ENCODE data around the gene P4HA1. TPM values are rescaled to one million over a fixed set of nuclear protein-coding genes. Genes with fewer than 3 reads are reported as not detected.

Gene P4HA1
- total and polyA plus RNA-seq, 9 of the 15 experiments (the other 6 are each of a cell fraction or from before 2014, with no cell fraction given): 20.2 to 177 (median 28.6) TPM

- TF ChIP-seq, protein P1, sequence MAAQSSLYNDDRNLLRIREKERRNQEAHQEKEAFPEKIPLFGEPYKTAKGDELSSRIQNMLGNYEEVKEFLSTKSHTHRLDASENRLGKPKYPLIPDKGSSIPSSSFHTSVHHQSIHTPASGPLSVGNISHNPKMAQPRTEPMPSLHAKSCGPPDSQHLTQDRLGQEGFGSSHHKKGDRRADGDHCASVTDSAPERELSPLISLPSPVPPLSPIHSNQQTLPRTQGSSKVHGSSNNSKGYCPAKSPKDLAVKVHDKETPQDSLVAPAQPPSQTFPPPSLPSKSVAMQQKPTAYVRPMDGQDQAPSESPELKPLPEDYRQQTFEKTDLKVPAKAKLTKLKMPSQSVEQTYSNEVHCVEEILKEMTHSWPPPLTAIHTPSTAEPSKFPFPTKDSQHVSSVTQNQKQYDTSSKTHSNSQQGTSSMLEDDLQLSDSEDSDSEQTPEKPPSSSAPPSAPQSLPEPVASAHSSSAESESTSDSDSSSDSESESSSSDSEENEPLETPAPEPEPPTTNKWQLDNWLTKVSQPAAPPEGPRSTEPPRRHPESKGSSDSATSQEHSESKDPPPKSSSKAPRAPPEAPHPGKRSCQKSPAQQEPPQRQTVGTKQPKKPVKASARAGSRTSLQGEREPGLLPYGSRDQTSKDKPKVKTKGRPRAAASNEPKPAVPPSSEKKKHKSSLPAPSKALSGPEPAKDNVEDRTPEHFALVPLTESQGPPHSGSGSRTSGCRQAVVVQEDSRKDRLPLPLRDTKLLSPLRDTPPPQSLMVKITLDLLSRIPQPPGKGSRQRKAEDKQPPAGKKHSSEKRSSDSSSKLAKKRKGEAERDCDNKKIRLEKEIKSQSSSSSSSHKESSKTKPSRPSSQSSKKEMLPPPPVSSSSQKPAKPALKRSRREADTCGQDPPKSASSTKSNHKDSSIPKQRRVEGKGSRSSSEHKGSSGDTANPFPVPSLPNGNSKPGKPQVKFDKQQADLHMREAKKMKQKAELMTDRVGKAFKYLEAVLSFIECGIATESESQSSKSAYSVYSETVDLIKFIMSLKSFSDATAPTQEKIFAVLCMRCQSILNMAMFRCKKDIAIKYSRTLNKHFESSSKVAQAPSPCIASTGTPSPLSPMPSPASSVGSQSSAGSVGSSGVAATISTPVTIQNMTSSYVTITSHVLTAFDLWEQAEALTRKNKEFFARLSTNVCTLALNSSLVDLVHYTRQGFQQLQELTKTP (IDR thresholded peaks at IDR 0.05; ENCODE audit: low read depth in 1 of 2, partially characterized antibody in 2 of 2): peak; percentile 60 to 99
- TF ChIP-seq POU5F1 (IDR thresholded peaks at IDR 0.05; ENCODE audit: borderline replicate concordance, low read depth, low read length, partially characterized antibody) (peak; percentile 89), SREBF1 (IDR thresholded peaks at IDR 0.05; ENCODE audit: borderline replicate concordance, low read depth, low read length) (no peak), RCOR1 (IDR thresholded peaks at IDR 0.05; ENCODE audit: borderline replicate concordance in 1 of 2, low read depth in 2 of 2, low read length in 2 of 2) (peak in 1 of 2 experiments; percentile 40; a peak in 1 of 4 replicates), BMI1 (IDR thresholded peaks at IDR 0.05; ENCODE audit: low read length) (no peak), CXXC5 (CRISPR knock-in tag; IDR thresholded peaks at IDR 0.05) (peak; percentile 73), JUN (IDR thresholded peaks at IDR 0.05; ENCODE audit: borderline replicate concordance, low read depth, low read length) (peak; percentile 56; the same call in 1 of the 2 replicates), JUN (CRISPR knock-in tag; IDR thresholded peaks at IDR 0.05; ENCODE audit: borderline replicate concordance) (no peak), ATF1 (CRISPR knock-in tag; IDR thresholded peaks at IDR 0.05) (no peak), ATF1 (tag; IDR thresholded peaks at IDR 0.05) (peak; percentile 56), MECOM (CRISPR knock-in tag; IDR thresholded peaks at IDR 0.05) (no peak), FOXA3 (CRISPR knock-in tag; conservative IDR thresholded peaks at IDR 0.05 in 1 of 2, IDR thresholded peaks at IDR 0.05 in 1 of 2) (no peak), ZBTB7A (IDR thresholded peaks at IDR 0.05; ENCODE audit: borderline replicate concordance, control insufficient read depth, low read depth, low read length) (no peak), ZNF77 (CRISPR knock-in tag; IDR thresholded peaks at IDR 0.05) (no peak), IRF1 (CRISPR knock-in tag; IDR thresholded peaks at IDR 0.05; ENCODE audit: borderline replicate concordance) (no peak), SNAPC5 (CRISPR knock-in tag; IDR thresholded peaks at IDR 0.05) (no peak), ZNF384 (IDR thresholded peaks at IDR 0.05; ENCODE audit: low read depth, low read length) (peak; percentile 18; the same call in 1 of the 2 replicates), HDAC3 (IDR thresholded peaks at IDR 0.05; ENCODE audit: borderline replicate concordance, partially characterized antibody) (peak; percentile 79), TBP (optimal IDR thresholded peaks at IDR 0.05; ENCODE audit: low read depth, low read length) (peak; percentile 86), LEF1 (IDR thresholded peaks at IDR 0.05) (no peak)
- TF ChIP-seq, protein P2, sequence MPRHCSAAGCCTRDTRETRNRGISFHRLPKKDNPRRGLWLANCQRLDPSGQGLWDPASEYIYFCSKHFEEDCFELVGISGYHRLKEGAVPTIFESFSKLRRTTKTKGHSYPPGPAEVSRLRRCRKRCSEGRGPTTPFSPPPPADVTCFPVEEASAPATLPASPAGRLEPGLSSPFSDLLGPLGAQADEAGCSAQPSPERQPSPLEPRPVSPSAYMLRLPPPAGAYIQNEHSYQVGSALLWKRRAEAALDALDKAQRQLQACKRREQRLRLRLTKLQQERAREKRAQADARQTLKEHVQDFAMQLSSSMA (CRISPR knock-in tag; IDR thresholded peaks at IDR 0.05): peak; percentile 99
- TF ChIP-seq, protein P3, sequence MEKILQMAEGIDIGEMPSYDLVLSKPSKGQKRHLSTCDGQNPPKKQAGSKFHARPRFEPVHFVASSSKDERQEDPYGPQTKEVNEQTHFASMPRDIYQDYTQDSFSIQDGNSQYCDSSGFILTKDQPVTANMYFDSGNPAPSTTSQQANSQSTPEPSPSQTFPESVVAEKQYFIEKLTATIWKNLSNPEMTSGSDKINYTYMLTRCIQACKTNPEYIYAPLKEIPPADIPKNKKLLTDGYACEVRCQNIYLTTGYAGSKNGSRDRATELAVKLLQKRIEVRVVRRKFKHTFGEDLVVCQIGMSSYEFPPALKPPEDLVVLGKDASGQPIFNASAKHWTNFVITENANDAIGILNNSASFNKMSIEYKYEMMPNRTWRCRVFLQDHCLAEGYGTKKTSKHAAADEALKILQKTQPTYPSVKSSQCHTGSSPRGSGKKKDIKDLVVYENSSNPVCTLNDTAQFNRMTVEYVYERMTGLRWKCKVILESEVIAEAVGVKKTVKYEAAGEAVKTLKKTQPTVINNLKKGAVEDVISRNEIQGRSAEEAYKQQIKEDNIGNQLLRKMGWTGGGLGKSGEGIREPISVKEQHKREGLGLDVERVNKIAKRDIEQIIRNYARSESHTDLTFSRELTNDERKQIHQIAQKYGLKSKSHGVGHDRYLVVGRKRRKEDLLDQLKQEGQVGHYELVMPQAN (IDR thresholded peaks at IDR 0.05; ENCODE audit: borderline replicate concordance): no peak
Measured at GRCh38 chr10:73110345-73110849, 13.7 kb upstream of the P4HA1 start, which contains the start of gene NUDT13 (continued).
